Raji (cell line): ENCODE data around the gene PDXP.

Experiments
- POLR2A ChIP-seq: IDR thresholded peaks from 2 replicates; pipeline ENCODE4 v1.6.1; 2011; ENCODE audit warnings: low read depth, low read length, control low read depth; ENCODE audit not compliant: insufficient read depth

The PDXP gene

DNA sequence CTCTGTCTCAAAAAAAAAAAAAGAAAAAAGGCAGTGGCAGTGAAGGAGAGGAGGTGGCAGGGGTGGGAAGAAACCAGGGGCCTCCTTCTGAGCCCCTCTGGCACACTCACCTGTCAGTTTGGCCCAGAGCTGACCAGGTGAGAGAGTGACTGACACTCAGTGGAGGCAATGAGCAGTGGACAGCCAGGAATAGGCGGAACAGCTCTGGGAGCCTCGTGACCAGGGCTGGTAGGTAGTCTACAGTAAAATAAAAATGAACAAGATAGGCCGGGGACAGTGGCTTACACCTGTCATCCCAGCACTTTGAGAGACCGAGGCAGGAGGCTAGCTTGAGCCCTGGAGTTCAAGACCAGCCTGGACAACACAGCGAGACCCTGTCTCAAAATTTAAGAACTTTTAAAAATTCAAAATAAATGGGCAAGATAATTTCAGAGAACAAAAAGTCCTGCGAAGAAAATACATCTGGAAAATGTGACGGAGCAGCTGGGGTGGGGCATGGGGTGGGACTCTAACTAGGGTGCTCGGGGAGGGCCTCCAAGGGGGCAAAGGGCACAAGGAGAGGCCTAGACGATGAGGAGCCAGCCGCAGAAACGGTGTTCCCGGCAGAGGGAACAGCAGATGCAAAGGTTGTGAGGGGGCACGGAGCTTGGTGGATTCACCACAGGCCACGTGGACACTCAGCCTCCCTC, 3.8 kb upstream of the PDXP start:
- no peak for TF ChIP-seq POLR2A

DNA sequence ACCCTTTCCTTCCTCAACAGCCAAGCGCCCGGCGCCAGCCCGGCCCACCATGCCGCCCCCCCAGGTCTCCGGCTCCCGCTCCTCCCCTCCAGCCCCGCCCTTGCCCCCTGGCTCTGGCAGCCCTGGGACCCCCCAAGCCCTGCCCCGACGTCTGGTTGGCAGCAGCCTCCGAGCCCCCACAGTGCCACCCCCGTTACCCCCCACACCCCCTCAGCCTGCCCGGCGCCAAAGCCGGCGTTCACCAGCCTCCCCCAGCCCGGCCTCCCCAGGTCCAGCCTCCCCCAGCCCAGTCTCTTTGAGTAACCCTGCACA, 3.3 kb upstream of the PDXP start:
- no peak for TF ChIP-seq POLR2A

DNA sequence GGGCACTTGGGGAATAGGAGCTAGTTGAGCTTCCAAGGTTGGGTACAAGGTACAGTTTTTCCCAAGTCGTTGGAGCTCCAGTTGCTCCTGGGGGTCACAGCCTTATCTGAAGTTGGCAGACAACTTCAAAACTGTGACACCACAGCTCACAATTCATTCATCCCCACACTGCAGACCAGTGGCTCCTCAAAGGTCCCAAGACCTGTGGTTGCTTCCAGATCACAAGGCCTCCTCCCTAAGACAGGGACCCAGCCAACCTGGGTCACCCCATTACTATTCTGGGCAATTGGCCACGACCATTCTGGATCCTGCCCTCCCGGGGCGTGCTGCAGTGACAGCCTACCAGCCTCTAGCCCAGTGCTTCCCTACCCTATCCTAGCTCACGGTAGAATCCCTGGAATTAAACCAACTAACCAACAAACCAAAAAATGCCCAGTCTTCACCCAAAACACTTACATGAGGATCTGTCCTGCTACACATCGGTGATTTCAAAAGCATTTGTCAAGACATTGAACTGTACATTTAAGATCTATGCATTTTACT, 862 bp upstream of the PDXP start:
- peak; percentile 86 for TF ChIP-seq POLR2A

- no peak for TF ChIP-seq POLR2A
These were observed 758 bp downstream of the PDXP start for GRCh38 chr22:37659066-37659896.

DNA sequence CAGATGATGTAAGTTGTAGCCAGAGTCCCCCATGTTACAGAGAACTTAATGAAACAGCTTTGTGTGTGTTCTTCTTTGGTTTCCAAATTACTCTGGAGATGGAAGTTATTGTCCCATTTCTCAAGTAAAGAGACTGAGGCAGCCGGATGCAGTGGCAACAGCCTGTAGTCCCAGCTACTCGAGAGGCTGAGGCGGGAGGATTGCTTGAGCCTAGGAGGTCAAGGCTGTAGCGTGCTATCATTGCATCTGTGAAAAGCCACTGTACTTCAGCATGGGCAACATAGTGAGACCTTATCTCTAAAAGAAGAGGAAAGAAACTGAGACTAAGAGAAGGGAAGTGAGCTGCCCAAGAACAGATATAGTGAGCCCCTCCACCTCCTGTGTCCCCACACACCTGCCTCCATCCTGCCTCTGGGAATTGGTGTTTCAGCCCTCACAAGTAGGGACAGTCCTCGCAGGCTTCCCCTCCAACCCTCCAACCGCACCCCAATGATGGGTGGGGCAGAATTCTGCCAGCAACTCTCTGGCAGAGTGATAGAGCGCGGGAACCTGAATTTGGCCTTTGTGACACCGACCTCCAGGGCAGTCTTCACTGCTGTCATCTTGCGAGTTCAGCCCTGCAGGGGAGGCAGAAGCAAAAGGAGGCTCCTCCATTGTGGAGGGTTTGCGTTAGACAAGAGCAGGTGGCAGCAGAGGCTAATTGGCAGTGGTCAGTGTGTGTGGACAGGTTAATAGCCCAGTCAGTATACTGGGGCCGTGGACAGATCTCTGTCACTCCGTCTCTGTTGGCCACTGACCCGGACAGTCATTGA, 1.6 kb downstream of the PDXP start:
- no peak for TF ChIP-seq POLR2A

GRCh38 chr22:37660709-37661045, 2.2 kb downstream of the PDXP start:
- no peak for TF ChIP-seq POLR2A

DNA sequence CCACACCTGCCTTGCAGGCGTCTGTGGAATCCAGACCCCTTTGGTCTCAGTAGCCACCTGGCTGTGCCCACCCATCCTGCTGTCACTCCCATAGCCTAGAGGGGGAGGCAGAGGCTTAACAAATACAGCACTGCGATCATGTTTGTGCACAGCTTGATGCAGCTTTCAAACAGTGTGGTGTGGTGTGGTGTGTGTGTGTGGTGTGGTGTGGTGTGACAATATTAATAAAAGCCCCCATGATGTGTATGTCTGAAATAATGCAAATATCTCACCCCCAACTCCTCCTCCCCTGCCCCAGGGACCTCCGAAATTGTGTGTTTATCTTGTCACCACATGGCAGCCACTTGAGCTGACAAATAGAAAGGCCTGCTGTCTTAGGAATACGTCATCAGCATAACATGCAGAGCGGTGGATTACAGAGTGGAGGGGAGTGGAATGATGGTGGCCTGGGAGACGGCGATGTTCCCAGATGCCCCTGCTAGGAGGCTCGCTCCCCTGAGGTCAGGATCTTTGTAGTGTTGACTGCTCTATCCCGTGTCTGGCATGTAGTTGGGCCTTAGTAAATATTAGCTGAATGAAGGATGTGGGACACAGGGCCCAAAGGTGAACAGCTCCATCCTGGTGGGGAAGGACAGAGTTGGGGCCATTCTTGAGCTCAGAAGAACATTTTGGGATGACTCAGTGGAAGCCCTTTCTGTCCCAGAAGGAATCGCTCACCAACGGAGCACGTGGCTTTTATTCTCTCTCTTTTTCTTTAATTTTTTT, 2.8 kb downstream of the PDXP start:
- no peak for TF ChIP-seq POLR2A

DNA sequence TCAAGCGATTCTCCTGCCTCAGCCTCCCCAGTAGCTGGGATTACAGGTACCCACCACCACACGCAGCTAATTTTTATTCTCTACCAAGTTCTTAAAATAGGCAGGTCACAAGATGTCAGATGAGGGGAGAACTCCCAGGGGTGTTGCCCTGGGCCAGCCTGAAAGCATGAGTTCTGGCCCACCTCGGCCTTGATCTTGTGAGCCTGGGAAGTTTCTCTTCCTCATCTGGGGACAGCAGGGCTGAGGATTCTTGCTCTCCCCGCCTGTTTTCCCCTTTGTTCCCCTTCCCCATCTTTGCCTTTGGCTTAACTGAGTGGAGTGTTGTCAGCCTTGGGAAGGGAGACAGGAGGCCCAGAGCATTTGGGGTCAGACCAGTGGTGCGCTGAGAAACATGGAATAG, 3.5 kb downstream of the PDXP start:
- no peak for TF ChIP-seq POLR2A

DNA sequence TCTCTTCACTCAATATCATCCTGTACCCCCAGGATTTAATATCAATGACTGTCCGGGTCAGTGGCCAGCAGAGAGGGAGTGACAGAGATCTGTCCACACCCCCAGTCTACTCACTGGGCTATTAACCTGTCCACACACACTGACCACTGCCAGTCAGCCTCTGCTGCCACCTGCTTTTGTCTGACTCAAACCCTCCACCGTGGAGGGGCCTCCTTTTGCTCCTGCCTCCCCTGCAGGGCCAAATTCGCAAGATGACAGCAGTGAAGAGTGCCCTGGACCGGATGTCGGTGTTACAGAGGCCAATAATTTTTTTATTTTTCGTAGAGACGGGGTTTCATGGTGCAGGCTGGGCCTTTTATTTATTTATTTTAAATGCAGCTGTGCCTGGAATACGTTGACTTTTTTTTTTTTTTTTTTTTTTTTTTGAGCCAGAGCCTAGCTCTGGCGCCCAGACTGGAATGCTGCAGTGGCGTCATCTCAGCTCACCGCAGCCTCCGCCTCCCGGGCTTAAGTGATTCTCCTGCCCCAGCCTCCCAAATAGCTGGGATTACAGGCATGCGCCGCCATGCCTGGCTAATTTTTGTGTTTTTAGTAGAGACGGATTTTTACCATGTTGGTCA, 5.1 kb downstream of the PDXP start:
- TF ChIP-seq POLR2A = no peak

DNA sequence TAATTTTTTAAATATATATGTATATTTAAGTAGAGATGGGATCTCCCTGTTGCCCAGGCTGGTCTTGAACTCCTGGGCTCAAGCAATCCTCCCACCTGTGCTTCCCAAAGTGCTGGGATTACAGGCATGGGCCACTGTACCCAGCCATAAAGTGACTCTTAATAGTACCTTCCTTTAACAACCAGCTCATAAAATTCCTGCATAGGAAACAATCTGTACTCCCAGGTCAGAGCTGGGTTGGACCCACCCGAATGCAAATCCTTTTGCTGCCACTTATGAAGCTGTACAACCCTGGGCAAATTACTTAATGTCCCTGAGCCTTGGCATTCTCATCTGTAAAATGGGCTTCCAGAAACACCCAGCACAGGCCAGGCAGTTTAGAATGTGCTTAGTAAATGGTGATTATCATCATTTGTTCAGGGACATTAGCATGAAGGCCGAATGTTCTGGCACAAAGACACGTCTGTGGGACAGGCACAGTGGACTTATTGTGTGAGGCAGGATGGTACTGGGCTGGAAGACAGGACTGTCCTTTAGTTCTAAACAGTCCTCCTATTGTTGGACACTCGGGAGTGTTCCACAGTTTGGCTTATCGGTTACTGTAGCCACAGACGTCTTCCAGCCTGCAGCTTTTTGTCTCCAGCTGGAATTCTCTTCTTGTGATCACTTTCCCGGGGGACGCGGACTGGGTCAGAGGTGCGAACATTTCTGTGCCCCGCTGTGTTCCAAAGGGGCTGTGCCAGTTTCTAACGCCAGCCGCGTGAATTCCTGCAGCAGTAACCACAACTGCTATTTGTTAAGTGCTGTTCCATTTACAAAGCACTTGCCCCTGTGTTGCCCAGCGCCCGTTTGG, 6.0 kb downstream of the PDXP start:
- no peak for TF ChIP-seq POLR2A

DNA sequence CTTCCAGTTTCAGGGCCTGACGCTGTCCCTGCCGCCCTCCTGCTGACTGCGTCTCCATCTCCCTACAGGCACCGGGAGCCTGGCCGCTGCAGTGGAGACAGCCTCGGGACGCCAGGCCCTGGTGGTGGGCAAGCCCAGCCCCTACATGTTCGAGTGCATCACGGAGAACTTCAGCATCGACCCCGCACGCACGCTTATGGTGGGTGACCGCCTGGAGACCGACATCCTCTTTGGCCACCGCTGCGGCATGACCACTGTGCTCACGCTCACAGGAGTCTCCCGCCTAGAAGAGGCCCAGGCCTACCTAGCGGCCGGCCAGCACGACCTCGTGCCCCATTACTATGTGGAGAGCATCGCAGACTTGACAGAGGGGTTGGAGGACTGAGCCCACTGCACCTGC, 7.0 kb downstream of the PDXP start:
- TF ChIP-seq POLR2A = no peak

- TF ChIP-seq POLR2A = no peak
These were observed 11.1 kb downstream of the PDXP start for GRCh38 chr22:37669586-37669985.

DNA sequence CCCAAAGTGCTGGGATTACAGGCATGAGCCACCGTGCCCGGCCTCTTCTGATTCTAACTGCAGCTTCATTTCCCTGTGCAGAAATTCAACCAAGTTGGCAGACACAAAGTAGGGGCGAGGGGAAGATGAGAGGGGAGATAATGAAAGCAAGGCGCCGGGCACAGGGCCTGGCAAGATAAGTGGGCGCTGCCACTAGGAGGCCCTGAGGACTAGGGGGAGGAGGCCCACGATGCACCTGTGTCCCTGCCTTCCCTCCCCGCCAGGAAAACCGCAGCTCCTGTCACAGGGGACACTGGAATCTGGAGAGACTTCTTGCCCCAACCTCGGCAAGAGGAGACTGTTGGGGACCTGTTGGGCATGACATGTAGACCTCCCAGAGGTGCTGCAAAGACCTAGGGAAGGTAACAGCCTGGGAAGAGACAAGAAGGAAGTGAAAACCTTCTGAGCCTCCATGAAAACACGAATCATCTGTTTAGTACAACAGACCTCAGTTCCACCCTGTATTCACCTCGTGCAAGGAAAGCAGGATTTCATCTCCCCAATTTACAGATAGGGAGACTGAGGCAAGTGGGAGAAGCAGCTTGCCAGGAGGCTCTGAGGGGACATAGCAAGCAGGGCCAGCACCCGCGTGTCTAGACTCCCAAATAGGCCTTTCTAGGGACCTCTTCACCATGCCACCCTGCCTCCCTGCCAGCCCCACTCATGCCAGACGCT, 13.8 kb downstream of the PDXP start:
- TF ChIP-seq POLR2A = no peak
